Pons (tissue), 1 donor: ENCODE data around the gene MYO9A.
A peak's percentile ranks its signal among the peaks of the same experiment; 100 is the strongest.

Source experiments
- DNase-seq: peaks from one replicate; pipeline ENCODE4 v3.0.0-alpha.2; 2016; ENCODE audit warnings: low spot score

Gene MYO9A

DNA sequence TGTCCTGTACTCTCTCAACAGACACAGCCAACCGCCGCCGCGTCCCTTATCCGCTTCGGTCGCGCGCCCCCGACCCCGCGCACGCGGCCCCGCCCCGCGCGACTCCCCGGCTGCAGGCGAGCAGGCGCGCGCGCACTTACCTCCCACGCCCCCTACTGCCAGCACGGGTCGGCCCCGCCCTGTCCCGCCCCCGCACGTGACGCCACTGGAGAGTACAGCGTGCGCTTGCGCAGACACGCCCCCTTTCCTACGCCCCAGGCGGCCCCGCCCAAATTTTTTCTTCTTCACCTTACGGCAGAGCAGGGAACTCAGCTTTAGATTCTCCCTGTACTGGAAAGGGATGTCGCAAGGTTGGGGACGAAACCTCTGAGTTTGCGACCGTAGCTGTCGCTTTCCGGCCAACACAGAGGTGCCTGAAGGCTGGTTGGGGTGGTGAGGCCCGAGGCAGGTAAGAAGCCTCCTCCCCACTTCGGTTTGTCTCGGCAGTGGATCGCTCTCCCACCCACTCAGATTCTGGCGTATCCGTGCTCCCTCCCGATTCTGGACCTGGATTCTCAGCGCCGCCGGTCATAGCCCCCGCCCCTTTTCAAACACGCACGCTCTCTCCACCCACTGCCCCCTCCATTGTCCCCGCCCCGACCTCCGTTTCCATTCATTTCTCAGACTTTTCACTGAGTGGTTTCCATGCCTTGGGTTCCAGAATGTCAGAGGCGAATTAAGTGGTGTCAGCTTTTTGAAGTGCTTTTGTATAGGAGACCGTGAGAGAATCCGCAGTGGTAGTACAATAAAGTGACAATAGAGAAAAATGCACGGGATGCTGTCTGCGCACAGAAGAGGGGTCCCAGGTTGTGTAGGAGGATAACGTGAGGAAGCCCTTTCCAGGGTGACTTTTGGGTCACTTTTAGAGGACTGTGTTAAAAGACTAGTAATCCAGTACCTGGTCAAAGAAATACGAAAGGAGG, at the start of gene MYO9A, which contains the start of gene SENP8:
Gene MYO9A (minus strand): TSS at position 134 of the 962 bp plus-strand sequence. CDS start 71,587 bp downstream, outside the sequence.
Gene SENP8 (plus strand): TSS at position 387 of the 962 bp plus-strand sequence. CDS start 21,221 bp downstream, outside the sequence.
- DNase-seq, result peak; percentile 96

DNA sequence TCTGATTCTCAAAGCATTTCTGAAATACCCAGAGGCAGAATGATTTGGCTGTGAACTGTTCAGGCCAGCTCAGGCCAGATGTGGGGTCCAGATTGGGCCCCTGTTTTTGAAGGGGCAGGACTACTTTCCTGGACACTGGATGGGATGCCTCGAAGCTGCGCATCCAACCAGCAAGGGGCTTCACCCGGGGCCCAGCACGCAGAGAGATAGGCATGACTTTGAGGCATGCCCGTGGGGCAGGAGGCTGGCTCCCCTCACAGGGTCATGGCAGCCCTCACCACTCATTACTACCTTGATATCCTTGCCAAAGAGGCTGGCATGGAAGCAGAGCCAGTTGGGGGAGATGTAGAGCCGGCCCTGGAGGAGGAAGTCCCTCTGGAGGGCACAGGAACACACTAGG, 49.5 kb upstream of the MYO9A start:
- no peak for DNase-seq

DNA sequence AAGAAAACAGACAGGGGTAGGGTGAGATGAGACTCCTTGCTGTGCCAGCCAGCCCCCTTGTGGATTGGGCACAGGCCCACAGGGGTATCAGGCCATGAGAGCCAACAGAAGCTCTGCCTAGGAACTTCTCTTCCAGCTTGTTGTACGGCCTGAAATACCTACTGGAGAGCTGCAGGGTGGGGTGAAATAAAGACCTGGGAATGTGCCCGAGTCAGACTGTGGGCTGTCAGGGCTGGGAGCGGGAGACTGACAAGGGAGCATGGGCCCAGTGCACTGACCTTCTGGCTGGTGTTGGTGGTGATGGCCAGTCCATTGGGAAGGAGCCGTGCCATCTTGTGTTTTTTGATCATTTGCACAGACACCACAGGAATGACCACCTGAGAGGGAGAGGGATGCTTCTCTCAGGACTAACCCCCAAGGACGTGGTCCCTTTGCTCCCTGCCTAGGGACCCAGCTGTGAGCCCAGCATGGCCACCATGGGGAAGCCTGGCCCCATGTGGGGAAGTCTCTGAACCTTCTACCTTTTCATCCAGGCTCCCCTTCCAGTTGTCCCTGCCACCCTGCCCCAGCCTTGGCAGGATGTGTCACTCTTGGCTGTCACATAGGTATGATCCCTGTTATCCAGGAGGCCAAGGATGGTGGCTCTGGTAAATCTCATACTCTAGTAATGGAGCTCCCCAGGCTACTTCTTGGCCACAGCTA, 48.9 kb upstream of the MYO9A start:
- DNase-seq, result no peak

- peak; percentile 19 for DNase-seq
Measured at GRCh38 chr15:72163719-72164118, 45.8 kb upstream of the MYO9A start.

DNA sequence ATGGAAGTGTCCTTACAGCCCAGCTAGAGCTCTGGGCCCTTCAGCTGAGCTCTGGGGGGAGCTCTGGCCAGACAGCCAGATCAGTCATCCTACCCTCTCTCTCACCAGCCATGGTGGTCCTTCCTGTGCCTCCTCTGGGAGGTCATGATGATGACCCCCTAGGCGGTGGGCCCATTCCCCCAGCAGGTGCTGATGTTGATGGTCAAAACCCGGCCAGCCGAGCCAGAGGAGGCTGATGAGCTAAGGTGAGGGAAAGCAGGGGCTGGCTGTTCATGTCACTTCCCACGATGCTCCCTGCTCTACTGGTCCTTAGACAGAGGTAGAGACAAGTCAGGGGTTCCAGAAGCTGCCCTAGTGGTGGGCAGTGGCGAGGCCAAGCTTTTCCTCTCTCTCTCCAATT, 44.6 kb upstream of the MYO9A start:
- no peak for DNase-seq

GRCh38 chr15:72161361-72162132, 43.6 kb upstream of the MYO9A start:
- DNase-seq, result no peak

DNA sequence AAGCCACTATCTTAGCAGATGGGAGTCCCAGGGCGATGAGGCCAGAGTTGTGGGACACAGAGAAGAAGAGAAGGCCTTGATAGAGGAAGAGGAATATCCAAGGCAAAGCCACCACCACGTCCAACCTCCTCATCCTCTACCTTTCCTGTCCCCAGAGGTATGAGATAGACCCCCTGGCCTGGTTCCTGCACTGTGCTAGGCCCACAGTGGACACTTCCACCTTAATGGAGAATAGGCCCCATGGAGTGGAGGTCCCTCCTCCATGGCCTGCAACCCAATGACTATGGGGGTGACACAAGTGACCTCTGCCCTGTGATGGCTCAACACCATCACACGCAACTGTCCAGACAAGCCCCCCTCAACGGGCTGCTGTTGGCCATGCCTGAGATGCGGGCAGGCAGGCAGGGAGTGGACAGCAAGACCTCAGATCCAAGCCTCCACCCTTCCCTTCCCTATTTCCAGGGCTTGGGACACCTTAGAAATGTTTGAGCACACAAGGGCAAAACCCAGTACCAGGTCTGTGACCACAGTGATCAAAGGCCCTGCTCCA, 42.8 kb upstream of the MYO9A start:
- no peak for DNase-seq

DNA sequence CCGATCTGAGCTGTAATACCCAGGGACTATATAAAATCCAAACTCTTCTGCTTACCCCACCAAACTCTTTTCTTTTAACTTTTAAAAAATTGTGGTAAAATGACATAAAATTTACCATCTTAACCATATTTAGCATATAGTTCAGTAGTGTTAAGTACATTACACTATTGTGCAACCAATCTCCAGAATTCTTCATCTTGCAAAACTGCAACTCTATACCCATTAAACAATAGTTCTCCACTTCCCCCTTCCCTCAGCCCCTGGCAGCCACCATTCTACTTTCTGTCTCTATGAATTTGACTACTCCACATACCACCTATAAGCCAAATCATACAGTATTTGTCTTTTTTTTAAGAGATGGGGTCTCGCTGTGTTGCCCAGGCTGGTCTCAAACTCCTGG, 39.0 kb upstream of the MYO9A start:
- no peak for DNase-seq

DNA sequence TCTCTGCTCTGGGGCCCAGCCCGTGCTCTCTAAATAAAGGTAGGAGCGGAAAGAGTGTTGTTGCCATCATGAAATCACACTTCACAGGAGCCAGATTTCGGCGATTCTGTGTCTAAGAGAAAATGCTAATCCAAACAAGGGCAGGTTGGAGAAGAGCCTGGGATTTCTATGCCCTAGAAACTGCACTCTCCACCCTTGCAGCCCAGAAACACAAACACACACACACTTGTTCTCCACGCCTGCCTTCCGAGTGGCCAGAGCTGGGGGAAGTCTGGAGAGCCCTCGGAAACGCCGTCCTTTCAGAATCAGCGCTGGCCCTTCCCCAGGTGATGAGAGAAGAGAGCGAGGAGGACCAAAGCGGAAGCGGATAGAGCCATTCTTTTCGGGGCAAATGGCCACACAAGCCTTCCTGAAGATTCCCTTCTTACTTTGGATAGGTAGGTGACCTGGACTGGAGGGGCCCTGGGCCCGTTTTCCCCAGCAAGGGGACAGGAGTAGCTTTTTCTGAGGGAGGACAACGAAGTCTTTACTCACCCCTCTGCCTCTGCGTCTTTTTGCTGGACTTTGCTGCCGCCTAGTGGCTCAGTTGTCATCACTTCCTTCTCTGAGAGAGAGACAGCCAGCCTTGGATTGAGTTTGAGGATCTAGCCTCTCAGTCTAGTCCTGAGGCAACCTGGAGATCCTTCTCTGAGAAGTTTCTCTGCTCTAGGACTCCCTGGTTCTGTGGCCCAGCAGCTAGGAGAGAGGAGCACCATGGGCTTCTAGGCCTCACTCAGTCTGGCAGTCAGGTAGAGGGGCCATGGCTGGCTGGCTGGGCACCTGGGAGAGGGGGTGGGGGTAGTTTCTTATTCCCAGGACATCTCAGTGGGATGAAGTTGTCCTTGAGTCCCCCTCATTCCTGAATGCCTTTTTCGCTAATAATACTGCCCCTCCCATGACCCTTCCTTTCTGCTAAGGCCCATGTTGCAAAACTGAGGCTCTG, 38.0 kb upstream of the MYO9A start:
- DNase-seq, result peak; percentile 91

DNA sequence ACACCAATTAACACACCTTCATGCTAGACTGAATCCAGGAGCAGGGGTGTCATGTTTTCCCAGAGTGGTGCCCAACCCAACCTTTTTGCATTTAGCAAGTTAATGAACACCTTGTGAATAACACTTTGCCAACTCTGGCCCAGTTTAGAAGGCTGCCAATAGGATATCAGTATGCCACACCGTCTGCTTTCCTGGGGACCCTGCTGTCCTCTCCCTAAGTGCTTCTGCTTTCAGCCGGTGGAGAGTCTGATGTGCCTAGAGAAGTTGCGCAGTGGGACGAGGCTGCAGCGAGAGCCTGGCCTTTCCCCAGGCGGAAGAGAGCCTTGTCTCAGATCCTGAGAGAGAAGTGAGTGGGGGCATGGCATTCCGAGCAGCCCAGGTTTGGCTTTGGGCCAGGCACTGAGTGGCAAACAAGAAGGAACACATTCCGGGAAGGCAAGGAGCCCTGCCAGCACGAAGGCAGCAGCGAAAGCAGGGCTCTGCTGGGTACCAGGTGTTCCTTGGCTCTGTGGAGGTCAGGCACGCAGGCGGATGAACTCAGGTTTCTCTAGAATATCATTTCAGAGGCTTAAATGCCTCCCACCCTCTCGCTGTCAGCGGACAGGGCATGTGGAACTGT, 37.2 kb upstream of the MYO9A start:
- peak; percentile 45 for DNase-seq

- no peak for DNase-seq
Measured at GRCh38 chr15:72154316-72154715, 36.4 kb upstream of the MYO9A start.

DNA sequence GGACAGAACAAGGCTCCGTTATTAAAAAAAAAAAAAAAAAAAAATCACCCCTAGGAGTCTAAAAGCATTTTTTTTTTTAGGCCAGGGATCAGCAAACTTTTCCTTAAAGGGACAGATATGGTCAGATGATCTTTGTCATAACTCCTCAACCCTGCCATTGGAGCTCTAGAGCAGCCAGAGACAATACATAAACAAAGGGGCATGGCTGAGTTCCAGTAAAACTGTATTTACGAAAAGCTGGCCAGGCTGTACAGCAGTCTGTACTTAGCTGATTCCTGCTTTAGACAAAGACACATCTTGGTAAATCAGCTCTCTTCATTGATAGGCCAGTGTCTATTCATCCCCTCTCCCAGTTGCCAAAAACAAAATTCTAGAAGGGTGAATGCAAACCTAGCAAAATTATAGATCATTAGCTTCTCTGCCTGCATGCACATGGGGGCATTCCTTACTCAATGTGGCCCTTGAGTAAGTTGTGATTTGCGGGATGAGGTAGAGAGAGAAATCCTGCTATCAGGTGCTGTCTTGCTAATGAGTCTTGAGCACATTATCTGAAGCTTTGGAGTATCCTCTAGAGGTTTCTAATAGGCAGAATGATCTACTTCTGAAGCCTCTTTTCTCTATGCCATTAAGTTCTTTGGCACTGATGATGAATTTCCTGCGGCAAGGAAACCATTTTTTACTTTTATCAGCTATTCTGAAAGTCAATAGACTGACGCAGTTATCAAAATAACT, 35.5 kb upstream of the MYO9A start:
- no peak for DNase-seq

DNA sequence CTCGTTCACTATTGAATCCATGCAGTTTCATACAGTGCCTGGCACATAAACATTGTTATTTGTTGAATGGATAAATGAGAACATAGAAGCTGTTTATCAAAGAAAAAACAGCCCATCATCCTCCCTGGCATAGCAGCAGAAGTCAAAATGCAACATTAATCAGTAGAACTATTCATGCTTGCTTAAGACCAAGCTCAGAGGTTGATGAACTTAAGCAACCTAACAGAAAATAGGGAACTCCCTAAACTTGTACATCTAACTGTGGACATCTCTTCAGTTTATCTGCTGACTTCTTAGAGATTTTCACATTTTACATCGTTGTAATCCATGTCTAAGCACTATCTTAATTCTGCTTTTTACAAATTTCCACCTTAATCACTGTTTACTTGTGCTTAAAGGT, 29.5 kb upstream of the MYO9A start:
- DNase-seq, result no peak

DNA sequence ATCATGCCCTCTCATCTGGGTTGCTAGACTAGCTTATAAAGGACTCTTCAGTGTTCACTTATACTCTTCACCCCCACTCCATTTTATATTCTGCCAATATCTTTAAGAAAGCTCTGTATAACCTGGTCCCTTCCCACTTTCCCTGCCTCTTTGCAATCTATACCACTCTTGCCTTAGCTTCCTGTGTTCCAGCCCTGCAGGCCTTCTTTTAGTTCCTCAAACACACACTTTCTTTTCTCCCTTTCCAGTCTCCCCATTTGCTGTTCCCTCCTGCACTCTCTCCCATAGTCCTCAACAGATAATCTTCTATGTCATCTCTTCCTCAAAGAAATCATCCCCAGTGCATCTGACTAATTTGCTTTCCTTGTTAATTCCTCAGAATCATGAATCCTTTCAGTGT, 29.0 kb upstream of the MYO9A start:
- no peak for DNase-seq

GRCh38 chr15:72146221-72146620, 28.3 kb upstream of the MYO9A start:
- DNase-seq, result no peak

- no peak for DNase-seq
Measured at GRCh38 chr15:72141171-72142084, 23.5 kb upstream of the MYO9A start.

GRCh38 chr15:72140088-72140487, 22.1 kb upstream of the MYO9A start:
- DNase-seq, result no peak

DNA sequence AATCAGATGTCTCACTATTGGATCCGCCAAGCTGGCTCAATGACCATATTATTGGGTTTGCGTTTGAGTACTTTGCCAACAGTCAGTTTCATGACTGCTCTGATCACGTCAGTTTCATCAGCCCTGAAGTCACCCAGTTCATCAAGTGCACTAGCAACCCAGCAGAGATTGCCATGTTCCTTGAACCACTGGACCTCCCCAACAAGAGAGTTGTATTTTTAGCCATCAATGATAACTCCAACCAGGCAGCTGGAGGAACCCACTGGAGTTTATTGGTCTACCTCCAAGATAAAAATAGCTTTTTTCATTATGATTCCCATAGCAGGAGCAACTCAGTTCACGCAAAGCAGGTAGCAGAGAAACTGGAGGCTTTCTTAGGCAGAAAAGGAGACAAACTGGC, 21.7 kb upstream of the MYO9A start:
- DNase-seq, result no peak
